ENCODE data around the gene CEP72.
"Not testable (repeated sequence)": the region's sequence is repeated elsewhere in the genome, so short reads cannot be mapped to it uniquely, and the experiment has no call there.

The CEP72 gene

GRCh38 chr5:619444-619843 is 7.3 kb downstream of the CEP72 start:
- no peak for DNase-seq

GRCh38 chr5:620152-620551 is 8.0 kb downstream of the CEP72 start:
- no peak for DNase-seq

GRCh38 chr5:620586-621180 is 8.5 kb downstream of the CEP72 start:
- DNase-seq: no peak

DNA sequence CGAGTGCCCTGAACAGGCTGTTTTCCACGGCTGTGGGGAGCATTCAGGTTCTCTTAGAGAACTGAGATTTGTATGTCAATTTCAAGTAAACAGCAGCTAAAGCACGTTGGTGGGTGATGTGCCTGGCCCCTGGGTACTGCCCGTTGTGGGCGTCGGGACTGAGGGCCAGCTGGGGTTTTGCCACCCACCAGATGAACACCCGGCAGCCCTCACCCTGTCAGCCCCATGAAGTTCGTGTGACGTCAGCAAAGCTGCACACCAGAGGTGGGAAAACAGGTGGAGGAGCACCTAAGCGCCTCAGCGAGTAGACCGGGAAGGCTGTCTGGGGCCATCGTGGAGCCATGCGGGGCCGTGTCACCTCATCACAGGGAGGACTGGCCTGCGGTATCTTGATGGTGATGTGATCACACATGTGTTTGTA is 9.2 kb downstream of the CEP72 start:
- no peak for DNase-seq

DNA sequence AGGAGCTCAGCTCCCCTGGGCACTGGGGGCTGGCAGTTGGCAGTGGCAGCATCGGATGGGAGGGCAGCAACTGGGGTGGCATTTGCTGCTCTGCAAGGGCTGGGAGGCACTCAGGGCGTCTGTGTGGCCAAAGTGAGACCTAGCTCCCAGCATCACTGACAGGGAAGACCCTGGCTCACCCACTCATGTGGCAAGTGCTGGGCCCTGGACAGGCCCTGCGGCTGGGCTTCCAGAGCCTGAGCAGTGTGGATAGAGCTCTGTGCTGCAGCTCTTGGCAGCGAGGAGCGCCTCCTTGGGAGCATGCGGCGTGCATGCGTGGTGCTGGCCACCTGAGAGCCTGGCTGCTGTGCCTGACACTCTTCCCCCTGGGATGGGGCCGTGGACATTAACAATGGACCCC is 10.2 kb downstream of the CEP72 start:
- no peak for DNase-seq

GRCh38 chr5:622946-623522 is 10.9 kb downstream of the CEP72 start:
- DNase-seq: no peak

GRCh38 chr5:623531-623930 is 11.4 kb downstream of the CEP72 start:
- no peak for DNase-seq

DNA sequence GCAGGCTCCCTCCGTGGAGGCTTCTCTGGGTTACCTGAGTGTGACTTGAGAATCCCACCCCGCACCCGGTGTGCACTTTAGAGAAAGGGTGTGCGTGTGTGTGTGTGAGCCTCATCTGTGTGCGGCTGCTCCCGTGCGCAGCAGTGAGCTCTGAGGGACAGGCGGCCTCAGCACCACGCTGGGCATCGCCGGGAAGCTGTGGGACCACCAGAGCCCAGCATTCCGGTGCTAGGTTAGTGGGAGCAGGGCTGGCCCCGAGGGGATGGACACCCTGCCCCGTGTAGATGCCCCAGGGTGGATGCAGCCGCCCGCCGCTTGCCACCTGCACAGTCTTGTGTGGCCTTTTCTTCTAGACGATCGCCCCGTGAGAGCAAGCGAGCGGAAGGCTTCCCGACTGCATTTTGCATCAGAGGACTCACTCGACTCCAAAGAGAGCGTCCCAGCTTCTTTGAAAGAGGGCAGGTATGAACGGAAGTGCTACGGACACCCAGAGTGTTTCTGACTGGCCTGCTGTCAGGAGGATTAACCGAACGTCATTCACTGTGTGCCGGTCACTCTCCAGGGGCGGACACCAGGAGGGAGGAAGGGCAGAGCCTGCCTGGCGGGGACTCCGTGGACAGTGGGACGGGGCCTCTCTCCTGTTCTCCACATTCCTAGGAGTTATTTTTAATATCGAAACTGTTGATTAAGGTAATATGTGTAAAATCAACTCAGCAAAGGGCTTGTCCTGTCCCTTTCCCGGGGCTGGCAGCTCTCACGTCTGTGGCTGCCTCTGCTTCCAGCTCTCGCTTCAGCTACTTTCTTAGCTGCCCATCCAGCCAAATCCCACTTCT is 12.2 kb downstream of the CEP72 start:
- DNase-seq: no peak

GRCh38 chr5:624951-625230 is 12.8 kb downstream of the CEP72 start:
- DNase-seq: no peak

DNA sequence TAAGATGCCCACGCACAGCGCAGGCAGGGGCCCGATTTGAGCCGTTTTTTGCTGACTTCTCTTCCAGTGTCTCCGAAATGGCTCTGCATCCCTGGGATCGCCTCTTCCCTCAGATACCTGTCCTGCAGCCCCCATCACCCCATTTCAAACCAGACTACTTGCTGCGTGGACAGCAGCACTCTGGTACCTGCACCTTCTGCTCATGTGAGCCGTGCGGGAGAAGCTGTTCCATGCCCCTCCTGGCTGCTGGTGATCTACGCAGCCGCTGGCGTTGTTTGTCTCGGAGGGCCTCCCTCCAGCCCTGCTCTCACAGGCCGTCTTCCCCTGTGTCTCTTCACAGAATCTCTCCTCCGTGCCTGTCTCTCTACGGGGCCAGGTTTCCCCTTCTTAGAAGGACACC is 13.4 kb downstream of the CEP72 start:
- DNase-seq: no peak

DNA sequence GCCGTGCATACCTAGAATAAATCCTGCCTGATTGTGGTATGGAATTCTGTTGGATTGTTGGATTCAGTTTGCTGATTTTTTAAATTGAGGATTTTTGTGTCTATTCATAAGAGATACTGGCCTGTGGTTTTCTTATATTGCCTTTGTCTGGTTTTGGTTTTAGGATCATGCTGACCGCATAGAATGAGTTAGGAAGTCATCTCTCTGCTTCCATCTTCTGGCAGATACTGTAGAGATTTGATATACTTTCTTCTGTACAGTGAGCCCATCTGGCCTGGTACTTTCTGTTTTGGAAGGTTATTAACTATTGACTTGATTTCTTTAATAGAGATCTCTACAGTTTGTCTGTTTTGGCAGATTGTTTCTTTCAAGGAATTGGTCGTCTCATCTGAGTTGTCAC is 14.7 kb downstream of the CEP72 start:
- no peak for DNase-seq

DNA sequence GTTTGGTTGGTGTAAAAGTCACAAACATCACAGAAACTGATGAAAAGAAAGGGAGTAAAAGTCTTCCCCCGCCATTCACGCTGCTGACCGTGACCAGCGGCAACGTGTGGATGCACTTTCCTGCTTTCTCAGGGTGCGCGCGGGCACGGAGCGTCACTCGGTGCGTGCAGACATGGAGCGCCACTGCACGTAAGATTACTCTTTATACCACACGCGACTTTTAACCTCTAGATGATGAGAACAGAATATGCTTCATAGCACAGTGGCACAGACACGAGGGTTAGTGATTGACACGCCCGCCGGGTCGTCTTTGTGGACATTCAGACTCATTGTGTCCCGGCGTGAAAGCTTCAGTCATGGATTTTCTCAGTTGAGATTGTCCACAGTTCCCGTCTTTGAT is 15.7 kb downstream of the CEP72 start:
- no peak for DNase-seq

- DNase-seq: not testable (repeated sequence)
These were observed 16.4 kb downstream of the CEP72 start for GRCh38 chr5:628351-629205.

- DNase-seq: no peak
These were observed 21.4 kb downstream of the CEP72 start for GRCh38 chr5:633501-633955.

DNA sequence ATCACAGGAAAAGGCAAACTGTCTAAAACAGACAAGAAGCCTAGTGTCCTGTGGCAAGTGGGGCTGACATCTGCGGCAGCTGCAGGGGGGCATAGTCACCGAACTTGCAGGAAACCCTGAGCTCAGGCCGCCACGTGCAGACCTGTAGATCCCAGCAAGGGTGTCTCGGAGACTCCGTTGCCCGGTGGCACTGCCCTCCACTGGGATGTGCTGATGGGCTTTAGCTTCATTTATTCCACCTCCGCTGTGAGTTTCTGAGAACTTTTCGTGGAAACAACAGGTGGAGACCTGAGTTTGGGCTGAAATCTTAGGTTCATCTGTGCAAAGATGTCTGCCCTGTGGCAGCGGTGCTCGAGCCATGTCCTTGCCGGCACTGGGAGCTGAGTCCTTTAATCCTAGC is 22.1 kb downstream of the CEP72 start:
- DNase-seq: no peak

DNA sequence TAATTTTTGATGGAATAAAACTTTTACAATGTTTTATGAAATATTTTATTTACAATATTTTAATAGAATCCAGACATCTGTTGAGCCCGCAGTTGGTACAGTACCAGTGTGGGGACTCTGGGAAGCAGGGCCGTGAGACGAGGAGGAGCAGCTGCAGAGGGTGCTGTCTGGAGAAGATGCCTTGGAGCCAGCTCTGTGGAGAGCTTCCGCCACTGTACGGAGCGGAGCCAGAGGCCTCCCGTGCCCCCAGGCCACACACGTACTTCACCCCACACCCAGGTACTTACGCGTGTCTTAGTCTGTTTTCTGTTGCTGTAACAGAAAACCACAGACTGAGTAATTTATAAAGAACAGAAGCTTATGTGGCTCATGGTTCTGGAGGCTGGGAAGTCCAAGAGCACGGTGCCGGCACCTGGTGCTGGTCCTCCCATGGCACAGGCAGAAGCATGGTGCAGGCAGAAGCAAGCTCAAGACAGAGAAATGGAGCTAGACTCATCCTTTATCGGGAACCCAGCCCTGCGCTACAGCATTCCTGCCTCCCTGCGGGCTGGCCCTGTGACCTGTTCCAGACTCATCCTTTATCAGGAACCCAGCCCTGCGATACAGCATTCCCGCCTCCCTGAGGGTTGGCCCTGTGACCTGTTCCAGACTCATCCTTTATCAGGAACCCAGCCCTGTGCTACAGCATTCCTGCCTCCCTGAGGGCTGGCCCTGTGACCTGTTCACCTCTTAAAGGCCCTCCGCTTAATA is 23.3 kb downstream of the CEP72 start:
- DNase-seq: no peak

- no peak for DNase-seq
These were observed 24.8 kb downstream of the CEP72 start for GRCh38 chr5:636951-637350.

GRCh38 chr5:637581-638450 is 25.7 kb downstream of the CEP72 start:
- no peak for DNase-seq

GRCh38 chr5:638501-639252 is 26.5 kb downstream of the CEP72 start:
- no peak for DNase-seq

- DNase-seq: no peak
These were observed 27.1 kb downstream of the CEP72 start for GRCh38 chr5:639253-639530.

GRCh38 chr5:639584-640213 is 27.6 kb downstream of the CEP72 start:
- no peak for DNase-seq

Measured in activated naive CD4-positive, alpha-beta T cell treated with Interleukin-2 at 50 U/mL for 16 hours (primary cell).